ENCODE data around the gene HOXC4.

HOXC4 gene

DNA sequence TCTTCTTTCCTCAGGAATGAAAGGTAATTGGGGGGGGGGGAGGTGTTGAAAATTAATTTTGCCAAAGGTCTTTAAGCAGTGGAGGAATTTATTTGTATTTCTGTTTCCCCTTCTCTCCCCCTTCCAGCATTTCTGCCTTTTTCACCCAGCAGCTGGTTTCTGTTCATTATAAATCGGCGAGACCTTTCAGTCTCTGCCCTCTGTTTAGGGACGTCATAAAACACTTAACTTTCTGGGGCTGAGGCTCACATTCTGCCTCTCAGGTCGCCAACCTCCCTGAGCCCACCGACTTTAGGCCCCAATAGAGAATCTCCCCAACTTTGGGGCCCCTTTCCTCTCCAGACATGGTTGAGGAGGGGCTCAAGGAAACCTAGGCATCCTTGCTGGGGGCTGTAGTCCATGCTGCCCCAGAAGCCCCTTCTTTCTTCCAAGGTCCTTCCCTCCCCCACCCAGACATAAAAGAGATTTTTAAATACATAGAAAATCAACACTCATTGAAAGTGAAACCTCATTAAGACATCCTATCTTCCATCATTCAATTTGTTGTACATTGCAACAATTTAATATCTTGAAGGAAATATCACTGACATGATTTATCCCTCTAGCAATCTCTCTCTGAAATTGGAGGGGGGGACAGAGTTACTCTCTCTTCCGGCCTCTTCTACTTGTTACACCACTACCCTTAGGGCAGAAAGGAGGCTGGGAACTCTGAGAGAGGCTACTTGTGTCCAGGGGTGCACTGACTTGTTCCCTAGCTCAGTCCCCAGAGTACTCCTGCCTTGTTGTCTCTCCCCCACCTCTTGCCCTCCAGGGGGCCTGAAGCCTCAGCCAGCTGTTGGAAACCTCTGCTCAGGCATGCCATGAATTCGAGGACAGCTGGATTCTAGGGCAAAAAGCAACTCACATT is 27.9 kb upstream of the HOXC4 start:
- no peak overlapping the region for H3K4me3 ChIP-seq (ENCODE audit: low read length)
- no peak for DNase-seq (ENCODE audit: low read depth, low spot score)

DNA sequence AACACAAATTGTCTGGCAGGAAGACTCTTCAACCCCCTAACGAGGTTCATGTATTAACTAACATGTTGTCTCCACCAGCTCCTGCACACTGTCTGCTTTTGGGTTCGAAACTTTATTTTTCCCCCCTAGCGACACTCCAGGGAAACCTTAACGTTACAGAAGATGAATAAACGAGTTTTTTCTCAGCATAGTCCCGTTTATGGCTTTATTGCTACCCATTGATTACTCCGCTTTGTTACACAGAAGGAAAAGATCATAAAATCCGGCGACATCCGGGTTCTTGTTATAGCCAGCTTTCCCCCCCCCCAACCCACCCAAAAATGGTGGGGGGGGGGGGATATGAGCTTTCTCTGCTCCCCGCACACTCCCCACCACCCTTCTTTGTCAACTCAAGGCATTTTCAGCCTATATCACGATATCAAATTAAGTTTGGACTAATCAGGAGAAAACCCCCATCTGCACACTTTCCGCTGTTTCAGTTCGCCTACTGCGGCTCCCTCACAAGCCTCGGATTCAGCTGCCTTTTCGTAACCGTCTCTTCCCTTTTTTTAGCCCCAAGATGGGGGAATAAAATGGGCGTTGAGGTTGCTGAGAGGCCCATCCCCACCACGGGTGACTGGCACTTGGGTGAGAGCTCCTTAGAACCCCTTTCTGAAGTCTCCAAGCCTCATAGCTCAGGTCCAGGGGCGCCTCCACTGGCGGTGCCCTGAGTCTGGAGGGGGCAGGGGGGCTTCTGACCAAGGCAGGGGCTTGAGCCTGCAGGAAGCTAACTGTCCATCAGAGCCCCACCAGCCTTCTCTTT is 26.8 kb upstream of the HOXC4 start:
- no peak for DNase-seq (ENCODE audit: low read depth, low spot score)
- no peak overlapping the region for H3K4me3 ChIP-seq (ENCODE audit: low read length)

DNA sequence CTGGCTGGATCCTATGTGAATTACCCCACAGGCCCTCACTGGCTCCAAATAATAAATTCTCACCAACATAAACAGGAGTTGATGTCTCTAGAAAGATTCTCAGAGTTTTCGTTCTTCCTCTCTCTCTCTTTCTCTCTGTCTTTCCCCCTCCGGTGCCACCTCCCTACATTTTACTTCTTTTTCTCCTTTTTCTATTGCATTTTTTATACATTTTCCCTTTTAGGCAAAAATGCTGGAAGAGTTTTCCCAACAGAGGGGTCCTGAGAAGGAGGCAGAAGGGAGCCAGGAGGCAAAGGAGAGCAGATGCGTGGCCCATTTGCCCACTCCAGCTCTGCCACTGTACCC is 26.2 kb upstream of the HOXC4 start:
- no peak for DNase-seq (ENCODE audit: low read depth, low spot score)
- H3K4me3 ChIP-seq (ENCODE audit: low read length), result no peak overlapping the region

DNA sequence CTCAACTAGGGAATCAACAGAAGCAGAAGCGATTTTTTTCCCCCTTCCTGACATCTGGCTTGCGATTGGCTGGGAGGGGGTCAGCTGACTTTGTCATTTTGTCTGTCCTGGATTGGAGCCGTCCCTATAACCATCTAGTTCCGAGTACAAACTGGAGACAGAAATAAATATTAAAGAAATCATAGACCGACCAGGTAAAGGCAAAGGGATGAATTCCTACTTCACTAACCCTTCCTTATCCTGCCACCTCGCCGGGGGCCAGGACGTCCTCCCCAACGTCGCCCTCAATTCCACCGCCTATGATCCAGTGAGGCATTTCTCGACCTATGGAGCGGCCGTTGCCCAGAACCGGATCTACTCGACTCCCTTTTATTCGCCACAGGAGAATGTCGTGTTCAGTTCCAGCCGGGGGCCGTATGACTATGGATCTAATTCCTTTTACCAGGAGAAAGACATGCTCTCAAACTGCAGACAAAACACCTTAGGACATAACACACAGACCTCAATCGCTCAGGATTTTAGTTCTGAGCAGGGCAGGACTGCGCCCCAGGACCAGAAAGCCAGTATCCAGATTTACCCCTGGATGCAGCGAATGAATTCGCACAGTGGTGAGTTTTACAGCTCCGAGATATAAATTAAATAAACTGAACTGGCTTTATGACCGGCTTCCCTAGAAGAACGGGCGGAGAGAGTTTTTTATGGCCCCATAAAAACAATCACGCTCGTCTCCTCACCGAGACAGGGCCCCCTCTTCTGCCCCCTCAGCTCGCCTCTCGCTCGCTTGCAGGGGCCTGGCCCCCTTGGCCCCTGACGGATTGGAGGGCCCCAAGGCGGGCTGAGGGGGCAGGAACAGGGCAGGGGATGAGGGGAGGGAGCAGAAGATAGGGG is 25.1 kb upstream of the HOXC4 start, which contains the start of gene HOXC6:
Gene HOXC6, plus strand, starts transcription at position 127 of the 888 bp plus-strand sequence. Its CDS starts 82 bp downstream, at position 209.
- no peak within 1 kb of the TSS for H3K4me3 ChIP-seq (ENCODE audit: low read length)
- DNase-seq (ENCODE audit: low read depth, low spot score), result no peak

GRCh38 chr12:54029529-54030441 is 23.9 kb upstream of the HOXC4 start:
- no peak overlapping the region for H3K4me3 ChIP-seq (ENCODE audit: low read length)

DNA sequence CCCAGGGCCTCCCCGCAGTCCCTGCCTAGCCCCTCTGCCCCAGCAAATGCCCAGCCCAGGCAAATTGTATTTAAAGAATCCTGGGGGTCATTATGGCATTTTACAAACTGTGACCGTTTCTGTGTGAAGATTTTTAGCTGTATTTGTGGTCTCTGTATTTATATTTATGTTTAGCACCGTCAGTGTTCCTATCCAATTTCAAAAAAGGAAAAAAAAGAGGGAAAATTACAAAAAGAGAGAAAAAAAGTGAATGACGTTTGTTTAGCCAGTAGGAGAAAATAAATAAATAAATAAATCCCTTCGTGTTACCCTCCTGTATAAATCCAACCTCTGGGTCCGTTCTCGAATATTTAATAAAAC is 23.2 kb upstream of the HOXC4 start:
- DNase-seq (ENCODE audit: low read depth, low spot score), result no peak
- H3K4me3 ChIP-seq (ENCODE audit: low read length), result no peak overlapping the region

More at GRCh38 chr12:54029529-54030441, 23.9 kb upstream of the HOXC4 start:
- no peak for DNase-seq (ENCODE audit: low read depth, low spot score)

DNA sequence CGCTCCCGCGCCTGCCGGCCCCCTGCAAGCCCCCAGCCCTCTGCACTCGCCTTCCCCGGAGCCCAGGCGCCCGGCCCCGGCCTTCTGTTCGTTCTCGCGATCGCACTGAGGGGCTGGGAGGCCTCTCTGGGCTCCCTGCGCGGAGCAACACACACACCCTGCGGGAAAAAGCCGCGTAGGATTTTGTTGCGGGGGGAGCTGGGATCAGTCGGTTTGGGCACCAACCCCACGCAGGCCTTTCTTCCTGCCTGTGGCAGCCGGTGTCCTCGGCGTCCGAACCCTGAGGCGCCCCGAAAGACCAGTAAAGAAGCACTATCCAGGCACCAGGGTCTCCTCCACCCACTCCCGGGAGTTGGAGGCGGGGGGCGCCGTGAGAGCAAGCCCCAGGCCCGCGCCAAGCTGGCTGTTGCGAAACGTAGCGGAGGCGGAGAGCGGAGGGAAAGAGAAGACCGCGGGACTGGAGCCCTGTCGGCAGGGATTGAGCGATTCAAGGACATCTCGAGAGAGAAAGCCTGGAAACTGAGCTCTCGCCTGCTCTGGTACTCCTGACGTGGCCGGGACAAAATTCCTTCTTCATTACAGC is 22.7 kb upstream of the HOXC4 start:
- no peak for DNase-seq (ENCODE audit: low read depth, low spot score)
- H3K4me3 ChIP-seq (ENCODE audit: low read length), result no peak overlapping the region

GRCh38 chr12:54031480-54031879 is 22.2 kb upstream of the HOXC4 start:
- no peak for DNase-seq (ENCODE audit: low read depth, low spot score)
- no peak overlapping the region for H3K4me3 ChIP-seq (ENCODE audit: low read length)

GRCh38 chr12:54032086-54032619 is 21.5 kb upstream of the HOXC4 start:
- H3K4me3 ChIP-seq (ENCODE audit: low read length), result no peak overlapping the region

GRCh38 chr12:54032627-54033100 is 21.0 kb upstream of the HOXC4 start, which contains the start of gene HOXC5:
Gene HOXC5 (plus strand): TSS chr12:54033050. CDS start chr12:54033123, 73 bp downstream.
- DNase-seq (ENCODE audit: low read depth, low spot score), result peak; percentile 47
- H3K4me3 ChIP-seq (ENCODE audit: low read length), result no peak within 1 kb of the TSS

More at GRCh38 chr12:54032086-54032619, 21.5 kb upstream of the HOXC4 start:
- DNase-seq (ENCODE audit: low read depth, low spot score), result no peak

DNA sequence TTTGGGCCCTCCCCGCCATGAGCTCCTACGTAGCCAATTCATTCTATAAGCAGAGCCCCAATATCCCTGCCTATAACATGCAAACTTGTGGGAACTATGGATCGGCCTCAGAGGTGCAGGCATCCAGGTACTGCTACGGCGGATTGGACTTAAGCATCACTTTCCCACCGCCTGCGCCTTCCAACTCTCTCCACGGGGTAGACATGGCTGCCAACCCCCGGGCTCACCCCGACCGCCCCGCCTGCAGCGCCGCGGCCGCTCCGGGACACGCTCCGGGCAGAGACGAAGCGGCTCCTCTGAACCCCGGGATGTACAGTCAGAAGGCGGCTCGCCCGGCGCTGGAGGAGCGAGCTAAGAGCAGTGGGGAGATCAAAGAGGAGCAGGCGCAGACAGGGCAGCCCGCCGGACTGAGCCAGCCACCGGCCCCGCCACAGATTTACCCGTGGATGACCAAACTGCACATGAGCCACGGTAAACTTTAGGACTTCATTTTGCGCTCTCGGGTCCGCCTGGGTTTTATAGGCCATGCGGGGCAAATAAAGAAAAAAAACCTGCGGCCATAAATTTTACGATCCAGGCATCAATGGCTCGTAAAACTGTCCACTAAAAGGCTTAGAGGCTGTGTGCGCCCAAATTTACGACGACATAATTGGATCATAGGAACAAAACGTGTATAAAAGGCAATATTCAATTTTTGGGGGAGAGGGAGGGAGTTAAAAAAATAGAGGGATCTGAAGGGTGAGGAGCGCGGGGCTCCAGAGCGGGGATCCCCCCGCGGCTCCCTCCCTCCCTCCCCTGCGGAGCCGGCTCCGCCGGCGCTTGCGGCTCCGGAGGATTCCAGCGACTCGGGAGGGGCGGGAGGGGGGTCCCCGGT is 20.3 kb upstream of the HOXC4 start:
- DNase-seq (ENCODE audit: low read depth, low spot score), result no peak
- no peak overlapping the region for H3K4me3 ChIP-seq (ENCODE audit: low read length)

GRCh38 chr12:54033980-54034784 is 19.5 kb upstream of the HOXC4 start:
- no peak for DNase-seq (ENCODE audit: low read depth, low spot score)
- H3K4me3 ChIP-seq (ENCODE audit: low read length), result no peak overlapping the region

GRCh38 chr12:54034785-54035310 is 18.8 kb upstream of the HOXC4 start:
- H3K4me3 ChIP-seq (ENCODE audit: low read length), result no peak overlapping the region
- DNase-seq (ENCODE audit: low read depth, low spot score), result no peak

DNA sequence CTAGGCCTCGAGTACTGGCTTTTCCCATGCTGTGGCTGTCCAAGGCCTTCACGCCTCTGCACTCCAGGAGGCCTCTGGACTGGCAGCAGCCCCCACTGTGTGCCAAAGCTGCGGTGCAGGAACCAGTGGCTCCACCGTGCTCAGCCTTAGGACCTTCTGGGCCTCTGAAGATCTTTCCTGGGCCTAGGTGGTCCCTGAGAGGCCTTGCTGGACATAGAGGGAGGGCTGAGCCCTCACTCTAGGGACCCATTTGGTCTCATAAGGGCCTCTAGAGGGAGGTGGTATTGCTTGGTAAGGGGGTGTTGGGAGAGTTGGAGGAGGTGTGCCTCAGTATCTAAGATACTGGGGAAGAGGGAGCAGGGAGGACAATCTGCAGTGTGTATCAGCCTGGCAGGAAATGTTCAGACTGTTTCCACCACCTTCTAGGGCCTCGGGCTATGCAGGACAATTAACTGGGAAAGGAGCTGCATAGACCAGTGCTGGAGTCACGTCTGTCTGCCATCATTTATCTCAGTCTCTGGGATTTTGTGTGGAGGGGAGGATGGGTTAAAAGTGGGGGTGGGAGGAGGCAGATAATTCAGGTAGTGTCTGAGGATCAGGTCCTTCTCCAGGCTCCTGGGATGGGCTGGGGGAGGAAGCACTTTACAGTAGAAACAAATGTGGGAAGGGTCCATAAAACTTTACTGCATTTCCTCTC is 17.9 kb upstream of the HOXC4 start:
- no peak for DNase-seq (ENCODE audit: low read depth, low spot score)
- H3K4me3 ChIP-seq (ENCODE audit: low read length), result no peak overlapping the region
